Type B pancreatic cell (in vitro differentiated cells): ENCODE measurements around the gene MAGI3. TPM values are rescaled to one million over a fixed set of nuclear protein-coding genes. Genes with fewer than 3 reads are reported as not detected.

ENCODE experiments used
- DNase-seq: peaks from one replicate; pipeline ENCODE4 v3.0.0; 2021; ENCODE audit warnings: mixed read lengths; ENCODE audit not compliant: unreplicated experiment; ENCODE audit errors: extremely low spot score
- H3K27ac Mint-ChIP-seq: 2 replicates; pipeline ENCODE4 v1.8.0; 2021; ENCODE audit warnings: mild to moderate bottlenecking, mixed read lengths
- H3K27me3 Mint-ChIP-seq: 2 replicates; pipeline ENCODE4 v1.8.0; 2021; ENCODE audit warnings: mixed read lengths
- H3K36me3 Mint-ChIP-seq: 2 replicates; pipeline ENCODE4 v1.8.0; 2021; ENCODE audit warnings: mixed read lengths
- H3K4me1 Mint-ChIP-seq: one replicate; pipeline ENCODE4 v1.8.0; 2021; ENCODE audit warnings: mixed read lengths; ENCODE audit not compliant: unreplicated experiment
- H3K4me3 Mint-ChIP-seq: 2 replicates; pipeline ENCODE4 v1.8.0; 2021; ENCODE audit warnings: mild to moderate bottlenecking, mixed read lengths
- H3K9me3 Mint-ChIP-seq: 2 replicates; pipeline ENCODE4 v1.8.0; 2021; ENCODE audit warnings: mixed read lengths
- total RNA-seq: library from RNA; stranded (reverse); gene quantifications from 2 replicates; pipeline ENCODE4 v1.2.1, GENCODE V29; 2021; ENCODE audit warnings: low replicate concordance
- TF ChIP-seq, protein P1 (sequence below): fragments of 200-600 bp; sonication (generic); conservative IDR thresholded peaks from 2 replicates; pipeline ENCODE4 v1.5.0; 2021; ENCODE audit warnings: antibody characterized with exemption, mild to moderate bottlenecking

The MAGI3 gene
- total RNA-seq, 1 donor from 2014 or later: 19.2 TPM

DNA sequence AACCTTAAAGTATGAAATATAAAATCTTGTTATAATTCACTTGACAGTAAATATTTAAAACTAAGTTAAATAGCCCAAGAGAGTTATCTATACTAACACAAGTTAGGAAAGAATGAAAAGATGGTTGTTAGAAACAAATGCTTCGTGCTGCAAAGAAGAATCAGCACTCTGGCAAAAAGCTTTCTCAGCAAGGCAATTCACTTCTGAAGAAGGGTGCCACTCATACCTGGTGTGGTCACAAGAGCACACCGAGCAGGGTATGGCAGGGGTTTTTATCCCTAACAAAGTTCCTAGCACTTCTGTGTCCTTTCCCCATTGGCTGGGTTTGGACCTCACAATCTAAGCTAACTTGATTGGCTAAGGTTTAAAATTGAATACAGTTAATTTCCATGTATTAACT lies 121.0 kb downstream of the MAGI3 start:
- no peaks in the 10 kb centered on the region for H3K36me3 Mint-ChIP-seq
- no peak overlapping the region for H3K27ac Mint-ChIP-seq
- H3K4me1 Mint-ChIP-seq: no peaks in the 10 kb centered on the region
- no peaks in the 10 kb centered on the region for H3K27me3 Mint-ChIP-seq
- TF ChIP-seq, protein P1, sequence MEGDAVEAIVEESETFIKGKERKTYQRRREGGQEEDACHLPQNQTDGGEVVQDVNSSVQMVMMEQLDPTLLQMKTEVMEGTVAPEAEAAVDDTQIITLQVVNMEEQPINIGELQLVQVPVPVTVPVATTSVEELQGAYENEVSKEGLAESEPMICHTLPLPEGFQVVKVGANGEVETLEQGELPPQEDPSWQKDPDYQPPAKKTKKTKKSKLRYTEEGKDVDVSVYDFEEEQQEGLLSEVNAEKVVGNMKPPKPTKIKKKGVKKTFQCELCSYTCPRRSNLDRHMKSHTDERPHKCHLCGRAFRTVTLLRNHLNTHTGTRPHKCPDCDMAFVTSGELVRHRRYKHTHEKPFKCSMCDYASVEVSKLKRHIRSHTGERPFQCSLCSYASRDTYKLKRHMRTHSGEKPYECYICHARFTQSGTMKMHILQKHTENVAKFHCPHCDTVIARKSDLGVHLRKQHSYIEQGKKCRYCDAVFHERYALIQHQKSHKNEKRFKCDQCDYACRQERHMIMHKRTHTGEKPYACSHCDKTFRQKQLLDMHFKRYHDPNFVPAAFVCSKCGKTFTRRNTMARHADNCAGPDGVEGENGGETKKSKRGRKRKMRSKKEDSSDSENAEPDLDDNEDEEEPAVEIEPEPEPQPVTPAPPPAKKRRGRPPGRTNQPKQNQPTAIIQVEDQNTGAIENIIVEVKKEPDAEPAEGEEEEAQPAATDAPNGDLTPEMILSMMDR: no peak
- peaks cover 15% of the 10 kb centered on the region for H3K9me3 Mint-ChIP-seq
- no peak for DNase-seq
- H3K4me3 Mint-ChIP-seq: no peak overlapping the region

GRCh38 chr1:113515498-113515897 lies 125.2 kb downstream of the MAGI3 start:
- TF ChIP-seq, protein P1: no peak
- H3K27me3 Mint-ChIP-seq: no peaks in the 10 kb centered on the region
- no peak overlapping the region for H3K4me3 Mint-ChIP-seq
- H3K4me1 Mint-ChIP-seq: no peaks in the 10 kb centered on the region
- no peaks in the 10 kb centered on the region for H3K36me3 Mint-ChIP-seq
- peak overlapping the region; percentile 93 for H3K27ac Mint-ChIP-seq
- no peak for DNase-seq
- H3K9me3 Mint-ChIP-seq: peaks cover 12% of the 10 kb centered on the region

GRCh38 chr1:113517346-113517745 lies 127.0 kb downstream of the MAGI3 start:
- H3K36me3 Mint-ChIP-seq: no peaks in the 10 kb centered on the region
- TF ChIP-seq, protein P1: no peak
- H3K9me3 Mint-ChIP-seq: peaks cover 5% of the 10 kb centered on the region
- no peak for DNase-seq
- no peaks in the 10 kb centered on the region for H3K4me1 Mint-ChIP-seq
- H3K27ac Mint-ChIP-seq: no peak overlapping the region
- no peaks in the 10 kb centered on the region for H3K27me3 Mint-ChIP-seq
- no peak overlapping the region for H3K4me3 Mint-ChIP-seq

DNA sequence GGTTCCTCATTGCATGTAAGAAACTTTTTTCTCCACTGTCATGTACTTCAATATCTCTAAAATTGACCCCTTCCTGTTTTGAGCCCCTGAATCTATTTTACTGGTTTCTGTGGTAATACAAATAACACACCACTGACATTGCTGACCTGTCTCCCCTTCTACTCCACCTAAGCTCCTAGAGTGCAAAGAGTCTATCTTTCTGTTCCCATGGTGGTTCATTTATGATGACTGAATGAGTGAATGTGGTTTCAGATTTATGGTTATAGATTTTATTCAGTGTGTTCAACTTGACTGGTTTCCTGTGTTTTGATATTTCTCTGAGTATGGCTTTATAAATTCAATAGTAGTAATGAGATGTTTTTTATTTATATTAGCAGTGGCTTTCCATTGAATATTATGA lies 127.7 kb downstream of the MAGI3 start:
- Mint-ChIP-seq H3K27me3 (no peaks in the 10 kb centered on the region), H3K27ac (no peak overlapping the region), H3K36me3 (peaks cover under 1% of the 10 kb centered on the region), H3K4me1 (no peaks in the 10 kb centered on the region), H3K4me3 (no peak overlapping the region), H3K9me3 (peaks cover 6% of the 10 kb centered on the region)
- no peak for DNase-seq
- TF ChIP-seq, protein P1: no peak

- Mint-ChIP-seq H3K27ac (no peak overlapping the region), H3K9me3 (peaks cover 13% of the 10 kb centered on the region), H3K4me3 (no peak overlapping the region), H3K4me1 (no peaks in the 10 kb centered on the region), H3K27me3 (no peaks in the 10 kb centered on the region), H3K36me3 (peaks cover 7% of the 10 kb centered on the region)
- TF ChIP-seq, protein P1: no peak
- no peak for DNase-seq
Measured at GRCh38 chr1:113519556-113519955, 129.2 kb downstream of the MAGI3 start.

DNA sequence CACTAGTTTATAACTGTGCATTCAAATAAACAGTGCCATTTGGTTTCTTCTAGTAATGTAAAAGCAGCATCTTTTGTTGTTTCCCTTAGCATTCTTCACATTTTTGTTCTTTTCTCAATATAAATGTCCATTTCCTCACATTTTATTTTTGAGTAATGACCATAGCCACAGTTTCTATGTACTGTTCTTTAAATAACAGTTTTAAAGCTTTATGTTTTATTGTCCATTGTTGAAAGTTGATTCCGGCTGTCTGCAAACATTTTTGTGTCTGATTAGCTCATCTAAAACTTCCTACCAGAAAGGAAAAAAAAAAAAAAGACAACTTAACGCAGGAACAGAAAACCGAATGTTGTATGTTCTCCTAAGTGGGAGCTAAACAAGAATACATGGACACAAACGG lies 139.7 kb downstream of the MAGI3 start:
- H3K36me3 Mint-ChIP-seq: peaks cover 8% of the 10 kb centered on the region
- TF ChIP-seq, protein P1: no peak
- no peak overlapping the region for H3K4me3 Mint-ChIP-seq
- no peaks in the 10 kb centered on the region for H3K27me3 Mint-ChIP-seq
- H3K9me3 Mint-ChIP-seq: peaks cover 7% of the 10 kb centered on the region
- H3K27ac Mint-ChIP-seq: no peak overlapping the region
- no peak for DNase-seq
- peaks cover 12% of the 10 kb centered on the region for H3K4me1 Mint-ChIP-seq
